GM04504 (cell line): ENCODE data around the gene ZNF300.
"Not testable (repeated sequence)": the region's sequence is repeated elsewhere in the genome, so short reads cannot be mapped to it uniquely, and the experiment has no call there.

Experiments used
- DNase-seq: peaks from one replicate; pipeline ENCODE4 v3.0.0-alpha.2; 2012; ENCODE audit warnings: low read depth

Gene ZNF300

DNA sequence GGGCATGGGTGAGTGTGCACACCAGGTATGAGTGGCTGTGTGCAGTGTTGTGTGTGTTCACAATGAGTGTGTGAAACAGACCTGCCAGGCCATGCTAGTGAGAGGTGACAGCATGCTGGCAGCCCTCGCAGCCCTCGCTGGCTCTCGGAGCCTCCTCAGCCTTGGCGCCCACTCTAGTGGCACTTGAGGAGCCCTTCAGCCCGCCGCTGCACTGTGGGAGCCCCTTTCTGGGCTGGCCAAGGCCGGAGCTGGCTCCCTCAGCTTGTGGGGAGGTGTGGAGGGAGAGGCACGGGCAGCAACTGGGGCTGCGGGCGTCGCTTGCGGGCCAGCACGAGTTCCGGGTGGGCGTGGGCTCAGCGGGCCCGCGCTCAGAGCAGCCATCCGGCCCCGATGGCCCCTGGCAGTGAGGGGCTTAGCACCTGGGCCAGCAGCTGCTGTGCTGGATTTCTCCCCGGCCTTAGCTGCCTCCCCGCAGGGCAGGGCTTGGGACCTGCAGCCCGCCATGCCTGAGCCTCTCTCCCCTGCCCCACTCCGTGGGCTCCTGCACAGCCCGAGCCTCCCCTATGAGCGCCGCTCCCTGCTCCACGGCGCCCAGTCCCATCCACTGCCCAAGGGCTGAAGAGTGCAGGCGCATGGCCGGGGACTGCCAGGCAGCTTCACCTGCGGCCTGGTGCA, 59.5 kb downstream of the ZNF300 start:
- DNase-seq: not testable (repeated sequence)
